HG03103 (cell line): ENCODE measurements around the gene C9orf85.
"Not testable (repeated sequence)": the region's sequence is repeated elsewhere in the genome, so short reads cannot be mapped to it uniquely, and the experiment has no call there.

Experiments used
- ATAC-seq: cut with Tn5 transposase; IDR thresholded peaks from one replicate; pipeline ENCODE4 v1.9.1; 2021; ENCODE audit warnings: low read depth; ENCODE audit not compliant: unreplicated experiment

The C9orf85 gene

GRCh38 chr9:71937070-71937625 lies 25.7 kb downstream of the C9orf85 start:
- no peak for ATAC-seq

- ATAC-seq: no peak
Measured at GRCh38 chr9:71937898-71938297, 26.5 kb downstream of the C9orf85 start.

- ATAC-seq: no peak
Measured at GRCh38 chr9:71941060-71941568, 29.7 kb downstream of the C9orf85 start.

- ATAC-seq: no peak
Measured at GRCh38 chr9:71941998-71942567, 30.6 kb downstream of the C9orf85 start.

- no peak for ATAC-seq
Measured at GRCh38 chr9:71944754-71945375, 33.4 kb downstream of the C9orf85 start.

GRCh38 chr9:71954652-71955051 lies 43.2 kb downstream of the C9orf85 start:
- not testable (repeated sequence) for ATAC-seq

GRCh38 chr9:71955300-71955915 lies 44.0 kb downstream of the C9orf85 start:
- no peak for ATAC-seq

- no peak for ATAC-seq
Measured at GRCh38 chr9:71962328-71962727, 50.9 kb downstream of the C9orf85 start.

- not testable (repeated sequence) for ATAC-seq
Measured at GRCh38 chr9:71963471-71963996, 52.1 kb downstream of the C9orf85 start.

GRCh38 chr9:71965403-71965802 lies 54.0 kb downstream of the C9orf85 start:
- ATAC-seq: no peak

GRCh38 chr9:71966601-71967000 lies 55.2 kb downstream of the C9orf85 start:
- ATAC-seq: no peak

GRCh38 chr9:71968541-71969090 lies 57.2 kb downstream of the C9orf85 start:
- ATAC-seq: no peak

- no peak for ATAC-seq
Measured at GRCh38 chr9:71975833-71976232, 64.4 kb downstream of the C9orf85 start.

GRCh38 chr9:71977003-71977402 lies 65.6 kb downstream of the C9orf85 start:
- ATAC-seq: no peak

GRCh38 chr9:71980266-71981190 lies 69.1 kb downstream of the C9orf85 start:
- no peak for ATAC-seq

GRCh38 chr9:71981944-71982343 lies 70.5 kb downstream of the C9orf85 start:
- no peak for ATAC-seq

GRCh38 chr9:71984403-71984802 lies 73.0 kb downstream of the C9orf85 start:
- ATAC-seq: no peak

- no peak for ATAC-seq
Measured at GRCh38 chr9:71984831-71985281, 73.4 kb downstream of the C9orf85 start.

- no peak for ATAC-seq
Measured at GRCh38 chr9:71985297-71985911, 74.0 kb downstream of the C9orf85 start.
